CD14-positive monocyte (primary cell): Measurements from ENCODE around the gene MYO15B. TPM values are rescaled to one million over a fixed set of nuclear protein-coding genes. Genes with fewer than 3 reads are reported as not detected.

Source experiments
- DNase-seq, 3 donors: peaks; one replicate each; pipeline ENCODE4 v3.0.0-alpha.2; 2011 to 2022
- H2AFZ ChIP-seq: 2 replicates; pipeline ENCODE4 v1.6.0; 2012; ENCODE audit warnings: mild to moderate bottlenecking, low read depth, low read length, inconsistent platforms; ENCODE audit not compliant: insufficient read depth, poor library complexity, severe bottlenecking
- H3K27ac ChIP-seq, 2 donors: 1 replicate in 1 of 2; 2 replicates in 1 of 2; pipeline ENCODE4 v1.5.1; 2012 to 2013; ENCODE audit warnings: low read length in 2 of 2, control low read depth in 1 of 2, inconsistent platforms in 1 of 2, low read depth in 1 of 2, mild to moderate bottlenecking in 1 of 2
- H3K27me3 ChIP-seq, 2 donors: one replicate each; pipeline versions ENCODE4 v1.6.0 to v1.6.1; 2011 to 2013; ENCODE audit warnings: low read length in 2 of 2; ENCODE audit not compliant: control insufficient read depth in 2 of 2, insufficient read depth in 2 of 2
- H3K36me3 ChIP-seq, 2 donors: replicated peaks in 1 of 2; 1 replicate in 1 of 2; 2 replicates in 1 of 2; pipeline versions ENCODE4 v1.5.1 to v1.6.1; 2012 to 2013; ENCODE audit warnings: low read length in 2 of 2, control low read depth in 1 of 2, inconsistent platforms in 1 of 2, mild to moderate bottlenecking in 1 of 2; ENCODE audit not compliant: insufficient read depth in 2 of 2, control insufficient read depth in 1 of 2
- H3K4me1 ChIP-seq, 2 donors: 1 replicate in 1 of 2; 2 replicates in 1 of 2; pipeline versions ENCODE4 v1.5.1 to v1.6.1; 2012 to 2013; ENCODE audit warnings: low read length in 2 of 2, control low read depth in 1 of 2, inconsistent platforms in 1 of 2, mild to moderate bottlenecking in 1 of 2, moderate library complexity in 1 of 2; ENCODE audit not compliant: insufficient read depth in 2 of 2, control insufficient read depth in 1 of 2
- H3K4me2 ChIP-seq: replicated peaks from 2 replicates; pipeline ENCODE3; 2012; ENCODE audit warnings: low read length, moderate library complexity, mild to moderate bottlenecking; ENCODE audit not compliant: poor library complexity, severe bottlenecking; ENCODE audit errors: extremely low read depth
- H3K4me3 ChIP-seq, 3 experiments: fragments of 200-600 bp in 1 of 3; sonication (generic) in 1 of 3; replicated peaks in 1 of 3; 1 replicate in 2 of 3; 2 replicates in 1 of 3; pipeline ENCODE4 v1.5.1; 2011 to 2013; ENCODE audit warnings: low read length in 3 of 3, mild to moderate bottlenecking in 3 of 3, control low read depth in 2 of 3, low read depth in 2 of 3, inconsistent platforms in 1 of 3, moderate library complexity in 1 of 3
- H3K79me2 ChIP-seq: 2 replicates; pipeline ENCODE4 v1.6.0; 2012; ENCODE audit warnings: mild to moderate bottlenecking, control low read depth, inconsistent platforms, low read length, moderate library complexity; ENCODE audit not compliant: insufficient read depth
- H3K9ac ChIP-seq: 2 replicates; pipeline ENCODE4 v1.6.0; 2017; ENCODE audit warnings: low read length, mild to moderate bottlenecking; ENCODE audit not compliant: insufficient read depth, poor library complexity, severe bottlenecking
- H3K9me3 ChIP-seq, 2 donors: replicated peaks in 1 of 2; 1 replicate in 1 of 2; 2 replicates in 1 of 2; pipeline versions ENCODE4 v1.5.1 to v1.6.1; 2012 to 2013; ENCODE audit warnings: low read length in 2 of 2, control low read depth in 1 of 2; ENCODE audit not compliant: control insufficient read depth in 1 of 2, insufficient read depth in 1 of 2
- H4K20me1 ChIP-seq: 2 replicates; pipeline ENCODE4 v1.6.0; 2012; ENCODE audit warnings: mild to moderate bottlenecking, low read length, control low read depth, moderate library complexity; ENCODE audit not compliant: insufficient read depth
- H3K27ac Mint-ChIP-seq, 7 donors: one replicate each; pipeline ENCODE4 v1.8.0; 2020; ENCODE audit warnings: mild to moderate bottlenecking in 7 of 7, mixed read lengths in 7 of 7, moderate library complexity in 6 of 7, inconsistent platforms in 2 of 7
- H3K27me3 Mint-ChIP-seq, 3 donors: one replicate each; pipeline ENCODE4 v1.8.0; 2021 to 2022; ENCODE audit warnings: low read depth in 3 of 3, mild to moderate bottlenecking in 3 of 3, mixed read lengths in 3 of 3, moderate library complexity in 3 of 3, inconsistent platforms in 1 of 3
- H3K36me3 Mint-ChIP-seq, 2 donors: one replicate each; pipeline ENCODE4 v1.8.0; 2020; ENCODE audit warnings: mixed read lengths in 2 of 2, inconsistent platforms in 1 of 2, mild to moderate bottlenecking in 1 of 2
- H3K4me1 Mint-ChIP-seq: one replicate; pipeline ENCODE4 v1.8.0; 2020; ENCODE audit warnings: mild to moderate bottlenecking, mixed read lengths
- H3K4me3 Mint-ChIP-seq, 2 donors: one replicate each; pipeline ENCODE4 v1.8.0; 2020; ENCODE audit warnings: mild to moderate bottlenecking in 2 of 2, mixed read lengths in 2 of 2, moderate library complexity in 1 of 2
- H3K9me3 Mint-ChIP-seq, 7 donors: one replicate each; pipeline ENCODE4 v1.8.0; 2020 to 2022; ENCODE audit warnings: mixed read lengths in 7 of 7, mild to moderate bottlenecking in 6 of 7, moderate library complexity in 6 of 7, inconsistent platforms in 2 of 7
- CTCF ChIP-seq: fragments of 200-600 bp; IDR thresholded peaks from one replicate; pipeline ENCODE4 v1.8.0; 2022; ENCODE audit warnings: antibody characterized with exemption, mild to moderate bottlenecking
- WGBS: methylation state at CpG from one replicate; pipeline ENCODE4 v1.1.5; 2013; ENCODE audit warnings: missing lambda C conversion rate; ENCODE audit not compliant: insufficient coverage; 5-methylcytosine and 5-hydroxymethylcytosine counted together
- intact Hi-C, 2 donors: fragments of 100-400 bp; cut with micrococcal nuclease; formaldehyde crosslinking; loops; one replicate each; pipeline versions ENCODE4 v1.15.0 to v1.15.1; 2023
- polyA plus RNA-seq, 3 donors: library from polyadenylated mRNA; depleted of rRNA in 1 of 3; unstranded in 2 of 3; stranded (reverse) in 1 of 3; fragments of 300-500 nt in 2 of 3; fragments of >200 nt in 1 of 3; fragmentation: Illumina TruSeq in 2 of 3; gene quantifications; 1 replicate in 2 of 3; 2 replicates in 1 of 3; pipeline ENCODE4 v1.2.3, GENCODE V29; 2012 to 2021

MYO15B gene
- polyA plus RNA-seq, 3 donors = 0.17 to 596 (median 0.62) TPM

GRCh38 chr17:75635610-75636202, 48.1 kb downstream of the MYO15B start:
- Mint-ChIP-seq H3K27me3 (peaks cover 2 to 8% (median 4%) of the 10 kb centered on the region in 3 donors), H3K4me1 (peaks cover 11% of the 10 kb centered on the region), H3K4me3 (no peak overlapping the region), H3K9me3 (peaks cover 0 to 2% (median 0%) of the 10 kb centered on the region in 7 donors), H3K36me3 (peaks cover 17 to 20% of the 10 kb centered on the region in 2 donors), H3K27ac (peak overlapping the region in 1 of 7 donors; percentile 64)
- Histone ChIP-seq H3K9me3 (no peaks in the 10 kb centered on the region), H3K9ac (no peak overlapping the region), H3K27me3 (no peaks in the 10 kb centered on the region), H2AFZ (no peak overlapping the region), H3K27ac (no peak overlapping the region), H3K4me3 (no peak overlapping the region), H3K79me2 (no peaks in the 10 kb centered on the region), H3K4me2 (no peak overlapping the region), H3K4me1 (peaks cover 5 to 13% of the 10 kb centered on the region in 2 donors), H3K36me3 (peaks cover 8 to 19% of the 10 kb centered on the region in 2 donors), H4K20me1 (peaks cover 13% of the 10 kb centered on the region)
- WGBS = 22% methylated on average over 14 of the region's 16 CpGs
- intact Hi-C loops = no loop called here
- no peak for TF ChIP-seq CTCF
- DNase-seq = no peak

GRCh38 chr17:75636381-75637142, 49.0 kb downstream of the MYO15B start:
- WGBS = 96% methylated on average over 16 of the region's 19 CpGs
- Histone ChIP-seq H2AFZ (no peak overlapping the region), H3K4me1 (peaks cover 5 to 13% of the 10 kb centered on the region in 2 donors)

More at GRCh38 chr17:75636381-75637142, 49.0 kb downstream of the MYO15B start:
- Histone ChIP-seq H3K9me3 (no peaks in the 10 kb centered on the region), H3K9ac (no peak overlapping the region), H3K27ac (no peak overlapping the region), H3K27me3 (no peaks in the 10 kb centered on the region), H3K36me3 (peaks cover 8 to 27% of the 10 kb centered on the region in 2 donors), H3K79me2 (no peaks in the 10 kb centered on the region), H3K4me3 (no peak overlapping the region), H3K4me2 (no peak overlapping the region), H4K20me1 (peaks cover 13% of the 10 kb centered on the region)
- Mint-ChIP-seq H3K9me3 (peaks cover 0 to 2% (median 0%) of the 10 kb centered on the region in 7 donors), H3K36me3 (peaks cover 17 to 18% of the 10 kb centered on the region in 2 donors), H3K27me3 (peaks cover 2 to 8% (median 4%) of the 10 kb centered on the region in 3 donors), H3K27ac (no peak overlapping the region), H3K4me1 (peaks cover 11% of the 10 kb centered on the region), H3K4me3 (no peak overlapping the region)
- no peak for DNase-seq
- intact Hi-C loops = no loop called here
- TF ChIP-seq CTCF = no peak
